Measurements from ENCODE around the gene MRPL36. TPM values are rescaled to one million over a fixed set of nuclear protein-coding genes. Genes with fewer than 3 reads are reported as not detected.

MRPL36 gene
- total and polyA plus RNA-seq, 2 donors (not counting 3 experiments of a cell fraction or from before 2014, with no cell fraction given), result 70.3 to 72.7 TPM

- Histone ChIP-seq H3K9ac (replicated peaks; ENCODE audit: extremely low read depth, insufficient read depth, low read length) (no peak overlapping the region), H4K20me1 (replicated peaks; ENCODE audit: control insufficient read depth, extremely low read depth, insufficient read depth, low read length) (no peaks in the 10 kb centered on the region), H3K4me3 (replicated peaks in 1 of 3; ENCODE audit: insufficient read depth in 1 of 3, low read depth in 1 of 3, low read length in 3 of 3) (no peak overlapping the region), H2AFZ (ENCODE audit: low read depth, low read length) (no peak overlapping the region), H3K27ac (ENCODE audit: insufficient read depth, low read depth, low read length) (no peak overlapping the region), H3K27me3 (ENCODE audit: control insufficient read depth in 2 of 2, insufficient read depth in 2 of 2, low read length in 2 of 2) (no peaks in the 10 kb centered on the region), H3K4me1 (ENCODE audit: control insufficient read depth, extremely low read depth, insufficient read depth, low read length) (no peaks in the 10 kb centered on the region), H3K9me3 (replicated peaks; ENCODE audit: control insufficient read depth, insufficient read depth, low read length) (no peaks in the 10 kb centered on the region), H3K36me3 (ENCODE audit: control insufficient read depth in 2 of 2, extremely low read depth in 1 of 2, insufficient read depth in 2 of 2, low read length in 2 of 2) (peaks cover 0 to 12% of the 10 kb centered on the region in 2 experiments), H3K9me1 (replicated peaks; ENCODE audit: control insufficient read depth, extremely low read depth, insufficient read depth, low read length) (no peaks in the 10 kb centered on the region), H3K4me2 (ENCODE audit: insufficient read depth, low read length) (no peak overlapping the region), H3K79me2 (ENCODE audit: control insufficient read depth, insufficient read depth, low read length) (no peaks in the 10 kb centered on the region)
- dilution Hi-C loops (cut with MboI; ENCODE audit: extremely low pct_ligation_motif_present, low sequenced_read_pairs) (no loop called here), intact Hi-C loops (cut with micrococcal nuclease) (no loop called here)
- DNase-seq (ENCODE audit: low read depth, low spot score) (no peak), FAIRE-seq (no peak)
- POLR2A ChIA-PET, result no interaction called here
- no TSS peak for BruUV-seq (replicated peaks)
- TF ChIP-seq CTCF (IDR thresholded peaks at IDR 0.05; ENCODE audit: extremely low read depth in 1 of 2, insufficient read depth in 1 of 2, low read depth in 1 of 2, low read length in 2 of 2) (no peak), GATA2 (IDR thresholded peaks at IDR 0.05; ENCODE audit: insufficient read depth, insufficient read length, low read depth, low read length) (no peak), MYC (IDR thresholded peaks at IDR 0.05; ENCODE audit: low read depth, low read length) (no peak), JUN (IDR thresholded peaks at IDR 0.05; ENCODE audit: borderline replicate concordance, insufficient read depth, insufficient read length, low read depth) (no peak), POLR2A (IDR thresholded peaks at IDR 0.05; ENCODE audit: low read depth, low read length) (no peak), POLR2AphosphoS5 (IDR thresholded peaks at IDR 0.05; ENCODE audit: insufficient read depth, low read depth, low read length) (no peak), FOS (IDR thresholded peaks at IDR 0.05; ENCODE audit: borderline replicate concordance, insufficient read depth, low read length) (no peak), MAX (IDR thresholded peaks at IDR 0.05; ENCODE audit: insufficient read depth, insufficient read length) (no peak), EZH2 (IDR thresholded peaks at IDR 0.05; ENCODE audit: borderline replicate concordance, low read depth, low read length, severe bottlenecking) (no peak)
- CTCF ChIA-PET, result no interaction called here
Observed at GRCh38 chr5:1824903-1825841, 25.5 kb upstream of the MRPL36 start.

Measured in endothelial cell of umbilical vein (primary cell).